Measurements from ENCODE around the gene TNPO2. TPM values are rescaled to one million over a fixed set of nuclear protein-coding genes. Genes with fewer than 3 reads are reported as not detected.

The TNPO2 gene
- total and polyA plus RNA-seq, 2 experiments from 2014 or later: 37.1 to 83.0 TPM

DNA sequence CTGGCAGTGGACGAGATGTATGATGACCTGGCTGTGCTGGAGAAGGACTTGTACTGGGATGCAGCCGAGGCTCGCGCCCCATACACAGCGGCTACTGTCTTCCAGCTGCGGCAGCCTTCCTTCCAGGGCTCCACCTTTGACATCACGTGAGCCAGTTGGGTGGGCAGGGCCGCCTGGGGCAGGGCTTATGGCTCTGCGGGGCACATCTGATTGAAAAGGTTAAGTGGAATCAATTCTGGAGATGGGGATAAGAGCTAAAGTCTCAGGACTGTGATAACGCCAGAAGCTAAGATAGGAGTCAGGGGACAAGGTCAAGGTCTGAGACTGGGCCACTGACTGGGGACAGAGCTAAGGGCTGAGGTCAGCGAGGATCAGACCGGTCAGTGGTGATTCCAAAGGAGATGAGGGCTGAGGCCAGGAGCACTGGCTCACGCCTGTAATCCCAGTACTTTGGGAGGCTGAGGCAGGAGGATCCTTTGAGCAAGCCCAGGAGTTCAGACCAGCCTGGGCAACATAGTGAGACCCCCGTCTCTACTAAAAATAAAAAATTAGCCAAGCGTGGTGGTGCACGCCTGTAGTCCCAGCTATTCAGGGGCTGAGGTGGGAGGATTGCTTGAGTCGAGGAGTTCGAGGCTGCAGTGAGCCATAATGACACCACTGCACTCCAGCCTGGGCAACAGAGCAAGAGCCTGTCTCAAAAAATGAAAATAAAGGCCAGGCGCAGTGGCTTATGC, 32.6 kb upstream of the TNPO2 start:
- Mint-ChIP-seq H3K4me3 (no peak overlapping the region), H3K9me3 (peaks cover 3% of the 10 kb centered on the region; the same call in 2 of the 3 replicates), H3K36me3 (ENCODE audit: low read depth) (peaks cover 6% of the 10 kb centered on the region; the same call in 2 of the 3 replicates), H3K27ac (no peak overlapping the region), H3K27me3 (ENCODE audit: insufficient read depth, low read depth, poor library complexity) (peaks cover 29% of the 10 kb centered on the region), H3K4me1 (peaks cover 12% of the 10 kb centered on the region; the same call in 2 of the 3 replicates)
- DNase-seq (ENCODE audit: low spot score) (no peak), ATAC-seq (no peak)
- Histone ChIP-seq H3K4me2 (no peak overlapping the region), H3K27me3 (ENCODE audit: insufficient read depth) (peaks cover 3% of the 10 kb centered on the region; the same call in 1 of the 2 replicates), H3K27ac (ENCODE audit: low read depth) (no peak overlapping the region), H3K36me3 (ENCODE audit: insufficient read depth) (no peaks in the 10 kb centered on the region), H3K4me3 (no peak overlapping the region), H3K9me2 (ENCODE audit: insufficient read depth) (no peaks in the 10 kb centered on the region), H4K20me1 (replicated peaks; ENCODE audit: insufficient read depth) (peaks cover 4% of the 10 kb centered on the region; the same call in 1 of the 2 replicates), H3F3A (replicated peaks; ENCODE audit: low read depth) (peaks cover 7% of the 10 kb centered on the region; the same call in 1 of the 2 replicates), H2AFZ (no peak overlapping the region), H3K79me2 (replicated peaks; ENCODE audit: insufficient read depth) (no peaks in the 10 kb centered on the region), H3K4me1 (ENCODE audit: insufficient read depth) (no peaks in the 10 kb centered on the region; the same call in 1 of the 2 replicates)
- no peak for TF ChIP-seq EZH2phosphoT487 (IDR thresholded peaks at IDR 0.05; ENCODE audit: unreplicated experiment)
- TF ChIP-seq, protein P1, sequence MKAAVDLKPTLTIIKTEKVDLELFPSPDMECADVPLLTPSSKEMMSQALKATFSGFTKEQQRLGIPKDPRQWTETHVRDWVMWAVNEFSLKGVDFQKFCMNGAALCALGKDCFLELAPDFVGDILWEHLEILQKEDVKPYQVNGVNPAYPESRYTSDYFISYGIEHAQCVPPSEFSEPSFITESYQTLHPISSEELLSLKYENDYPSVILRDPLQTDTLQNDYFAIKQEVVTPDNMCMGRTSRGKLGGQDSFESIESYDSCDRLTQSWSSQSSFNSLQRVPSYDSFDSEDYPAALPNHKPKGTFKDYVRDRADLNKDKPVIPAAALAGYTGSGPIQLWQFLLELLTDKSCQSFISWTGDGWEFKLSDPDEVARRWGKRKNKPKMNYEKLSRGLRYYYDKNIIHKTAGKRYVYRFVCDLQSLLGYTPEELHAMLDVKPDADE (IDR thresholded peaks at IDR 0.05): no peak
- TF ChIP-seq ZNF331 (CRISPR knock-in tag; IDR thresholded peaks at IDR 0.05; ENCODE audit: low read depth): no peak
- no peak for TF ChIP-seq EZH2 (IDR thresholded peaks at IDR 0.05; ENCODE audit: low read depth, unreplicated experiment)
- TF ChIP-seq JUNB (IDR thresholded peaks at IDR 0.05; ENCODE audit: unreplicated experiment): no peak
- TF ChIP-seq CREB1 (CRISPR knock-in tag; IDR thresholded peaks at IDR 0.05; ENCODE audit: low read depth): no peak
- no peak for TF ChIP-seq NANOG (IDR thresholded peaks at IDR 0.05; ENCODE audit: borderline replicate concordance)

GRCh38 chr19:12754465-12755196, 30.9 kb upstream of the TNPO2 start:
- peaks cover 11% of the 10 kb centered on the region; the same call in 1 of the 2 replicates for H3K27me3 ChIP-seq (ENCODE audit: insufficient read depth)
- ATAC-seq (no peak), DNase-seq (ENCODE audit: low spot score) (peak; percentile 34)
- peaks cover 7% of the 10 kb centered on the region; the same call in 1 of the 2 replicates for H3F3A ChIP-seq (replicated peaks; ENCODE audit: low read depth)
- peaks cover 4% of the 10 kb centered on the region; the same call in 1 of the 2 replicates for H4K20me1 ChIP-seq (replicated peaks; ENCODE audit: insufficient read depth)
- H3K36me3 Mint-ChIP-seq (ENCODE audit: low read depth): no peaks in the 10 kb centered on the region
- TF ChIP-seq STAT1 (IDR thresholded peaks at IDR 0.05; ENCODE audit: unreplicated experiment) (no peak), EZH2phosphoT487 (IDR thresholded peaks at IDR 0.05; ENCODE audit: unreplicated experiment) (no peak)
- TF ChIP-seq, protein P2, sequence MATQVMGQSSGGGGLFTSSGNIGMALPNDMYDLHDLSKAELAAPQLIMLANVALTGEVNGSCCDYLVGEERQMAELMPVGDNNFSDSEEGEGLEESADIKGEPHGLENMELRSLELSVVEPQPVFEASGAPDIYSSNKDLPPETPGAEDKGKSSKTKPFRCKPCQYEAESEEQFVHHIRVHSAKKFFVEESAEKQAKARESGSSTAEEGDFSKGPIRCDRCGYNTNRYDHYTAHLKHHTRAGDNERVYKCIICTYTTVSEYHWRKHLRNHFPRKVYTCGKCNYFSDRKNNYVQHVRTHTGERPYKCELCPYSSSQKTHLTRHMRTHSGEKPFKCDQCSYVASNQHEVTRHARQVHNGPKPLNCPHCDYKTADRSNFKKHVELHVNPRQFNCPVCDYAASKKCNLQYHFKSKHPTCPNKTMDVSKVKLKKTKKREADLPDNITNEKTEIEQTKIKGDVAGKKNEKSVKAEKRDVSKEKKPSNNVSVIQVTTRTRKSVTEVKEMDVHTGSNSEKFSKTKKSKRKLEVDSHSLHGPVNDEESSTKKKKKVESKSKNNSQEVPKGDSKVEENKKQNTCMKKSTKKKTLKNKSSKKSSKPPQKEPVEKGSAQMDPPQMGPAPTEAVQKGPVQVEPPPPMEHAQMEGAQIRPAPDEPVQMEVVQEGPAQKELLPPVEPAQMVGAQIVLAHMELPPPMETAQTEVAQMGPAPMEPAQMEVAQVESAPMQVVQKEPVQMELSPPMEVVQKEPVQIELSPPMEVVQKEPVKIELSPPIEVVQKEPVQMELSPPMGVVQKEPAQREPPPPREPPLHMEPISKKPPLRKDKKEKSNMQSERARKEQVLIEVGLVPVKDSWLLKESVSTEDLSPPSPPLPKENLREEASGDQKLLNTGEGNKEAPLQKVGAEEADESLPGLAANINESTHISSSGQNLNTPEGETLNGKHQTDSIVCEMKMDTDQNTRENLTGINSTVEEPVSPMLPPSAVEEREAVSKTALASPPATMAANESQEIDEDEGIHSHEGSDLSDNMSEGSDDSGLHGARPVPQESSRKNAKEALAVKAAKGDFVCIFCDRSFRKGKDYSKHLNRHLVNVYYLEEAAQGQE (IDR thresholded peaks at IDR 0.05; ENCODE audit: unreplicated experiment): no peak
- no peaks in the 10 kb centered on the region for H3K79me2 ChIP-seq (replicated peaks; ENCODE audit: insufficient read depth)
- H3K36me3 ChIP-seq (ENCODE audit: insufficient read depth): no peaks in the 10 kb centered on the region
- H3K27ac Mint-ChIP-seq: no peak overlapping the region
- peaks cover 23% of the 10 kb centered on the region for H3K27me3 Mint-ChIP-seq (ENCODE audit: insufficient read depth, low read depth, poor library complexity)
- no peak overlapping the region for H2AFZ ChIP-seq
- H3K9me3 Mint-ChIP-seq: no peaks in the 10 kb centered on the region; the same call in 2 of the 3 replicates
- no peak overlapping the region for H3K27ac ChIP-seq (ENCODE audit: low read depth)
- no peaks in the 10 kb centered on the region for H3K9me2 ChIP-seq (ENCODE audit: insufficient read depth)
- H3K4me1 ChIP-seq (ENCODE audit: insufficient read depth): no peaks in the 10 kb centered on the region; the same call in 1 of the 2 replicates
- H3K4me1 Mint-ChIP-seq: peaks cover 20% of the 10 kb centered on the region; the same call in 2 of the 3 replicates
- H3K4me3 Mint-ChIP-seq: no peak overlapping the region
- no peak overlapping the region for H3K4me2 ChIP-seq
- H3K4me3 ChIP-seq: no peak overlapping the region

All from GM23338 (cell line).